ENCODE measurements around the gene TMSB10.
A peak's percentile ranks its signal among the peaks of the same experiment; 100 is the strongest.
"Not testable (repeated sequence)": the region's sequence is repeated elsewhere in the genome, so short reads cannot be mapped to it uniquely, and the experiment has no call there.

Gene TMSB10

DNA sequence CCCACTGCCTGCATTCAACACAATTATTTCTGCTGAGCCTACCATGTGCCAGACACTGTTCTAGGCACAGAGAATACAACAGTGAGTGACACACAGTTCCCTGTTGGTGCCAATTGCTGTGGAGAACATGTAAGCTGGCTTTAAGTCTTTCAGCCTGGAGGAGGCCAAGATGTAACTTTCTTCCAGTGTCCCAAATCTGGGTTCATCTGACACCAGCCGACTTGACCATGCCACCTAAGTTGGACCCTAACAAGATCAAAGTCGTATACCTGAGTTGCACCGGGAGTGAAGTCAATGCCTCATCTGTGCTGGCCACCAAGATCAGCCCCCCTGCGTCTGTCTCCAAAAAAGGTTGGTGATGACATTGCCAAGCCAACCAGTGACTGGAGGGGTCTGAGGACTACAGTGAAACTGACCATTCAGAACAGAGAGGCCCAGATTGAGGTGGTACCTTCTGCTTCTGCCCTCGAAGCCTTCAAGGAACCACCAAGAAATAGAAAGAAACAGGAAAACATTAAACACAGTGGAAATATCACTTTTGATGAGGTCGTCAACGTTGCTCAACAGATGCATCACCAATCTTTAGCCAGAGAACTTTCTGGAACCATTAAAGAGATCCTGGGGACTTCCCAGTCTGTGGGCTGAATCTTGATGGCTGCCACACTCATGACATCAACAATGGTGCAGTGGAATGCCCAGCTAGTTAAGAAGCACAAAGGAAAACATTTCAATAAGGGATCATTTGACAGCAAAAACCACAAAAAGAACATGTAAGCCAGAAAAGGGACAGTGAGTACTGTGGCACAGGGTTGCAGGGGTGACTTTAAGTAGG is 30.9 kb upstream of the TMSB10 start:
- ChIA-PET POLR2A (no interaction called here), CTCF (interaction anchor here (0.6 to 2.8 kb wide), 4 partner anchors 7 to 377 kb away, joined by 3 to 8 read pairs (median 3); no protein-coding TSS in a partner anchor)
- H3K9me3 ChIP-seq (ENCODE audit: control insufficient read depth, insufficient read depth, low read depth, low read length), result no peaks in the 10 kb centered on the region
- no peak overlapping the region for H3K27ac ChIP-seq (ENCODE audit: extremely low read depth, low read depth, low read length)
- TF ChIP-seq ZNF248 (tag by site-specific recombination; IDR thresholded peaks at IDR 0.05) (no peak), ZIC2 (tag by site-specific recombination; IDR thresholded peaks at IDR 0.05) (no peak), ZNF404 (tag by site-specific recombination; IDR thresholded peaks at IDR 0.05) (no peak)
- H3K4me1 ChIP-seq (ENCODE audit: control insufficient read depth, insufficient read depth, low read length), result no peaks in the 10 kb centered on the region
- H3K4me3 ChIP-seq (ENCODE audit: low read depth, low read length), result no peak overlapping the region
- H3K36me3 ChIP-seq (ENCODE audit: control insufficient read depth in 2 of 2, insufficient read depth in 1 of 2, low read length in 2 of 2), result no peaks in the 10 kb centered on the region

DNA sequence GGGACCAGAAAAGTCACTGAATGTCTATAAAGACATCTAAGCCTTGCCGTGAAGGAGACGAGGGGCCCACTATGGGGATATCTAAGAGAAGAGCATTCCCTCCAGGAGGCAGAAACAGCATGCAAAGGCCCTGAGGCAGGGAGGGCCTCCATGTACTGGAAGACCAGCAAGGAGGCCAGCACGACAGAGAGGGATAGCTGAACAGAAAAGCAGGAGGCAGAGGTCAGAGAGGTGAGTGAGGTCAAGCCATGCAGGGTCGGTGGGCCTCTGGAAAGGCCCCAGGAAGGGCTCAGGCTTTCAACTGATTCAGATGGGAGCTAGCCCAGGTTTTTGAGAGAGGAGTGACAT is 30.3 kb upstream of the TMSB10 start:
- no peak overlapping the region for H3K27ac ChIP-seq (ENCODE audit: extremely low read depth, low read depth, low read length)
- no peak overlapping the region for H3K4me3 ChIP-seq (ENCODE audit: low read depth, low read length)
- ChIA-PET CTCF (interaction anchor here (2.8 kb wide), 1 partner anchor 17 kb away, joined by 8 read pairs; no protein-coding TSS in a partner anchor), POLR2A (interaction anchor here (0.6 kb wide), 1 partner anchor 13 kb away, joined by 3 read pairs; no protein-coding TSS in a partner anchor)
- no peaks in the 10 kb centered on the region for H3K4me1 ChIP-seq (ENCODE audit: control insufficient read depth, insufficient read depth, low read length)
- no peaks in the 10 kb centered on the region for H3K9me3 ChIP-seq (ENCODE audit: control insufficient read depth, insufficient read depth, low read depth, low read length)
- no peak for TF ChIP-seq ZFP3 (tag by site-specific recombination; IDR thresholded peaks at IDR 0.05; ENCODE audit: low read depth)
- TF ChIP-seq ZNF623 (tag by site-specific recombination; IDR thresholded peaks at IDR 0.05), result peak; percentile 81
- no peaks in the 10 kb centered on the region for H3K36me3 ChIP-seq (ENCODE audit: control insufficient read depth in 2 of 2, insufficient read depth in 1 of 2, low read length in 2 of 2)

DNA sequence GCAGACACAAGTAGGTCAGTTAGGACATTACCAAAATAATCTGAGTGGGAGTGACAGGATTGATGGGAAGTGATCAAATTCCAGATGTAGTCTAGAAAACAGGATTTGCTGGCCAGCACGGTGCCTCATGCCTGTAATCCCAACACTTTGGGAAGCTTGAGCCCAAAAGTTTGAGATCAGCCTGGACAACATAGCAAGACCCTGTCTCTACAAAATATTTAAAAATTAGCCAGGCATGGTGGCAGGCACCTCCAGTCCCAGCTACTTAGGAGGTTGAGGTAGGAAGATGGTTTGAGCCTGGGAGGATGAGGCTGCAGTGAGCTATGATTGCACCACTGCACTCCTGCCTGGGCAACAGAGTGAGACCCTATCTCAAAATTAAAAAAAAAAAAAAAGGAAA is 29.8 kb upstream of the TMSB10 start:
- H3K27ac ChIP-seq (ENCODE audit: extremely low read depth, low read depth, low read length); H3K4me1 ChIP-seq (ENCODE audit: control insufficient read depth, insufficient read depth, low read length); H3K36me3 ChIP-seq (ENCODE audit: control insufficient read depth in 2 of 2, insufficient read depth in 1 of 2, low read length in 2 of 2); H3K4me3 ChIP-seq (ENCODE audit: low read depth, low read length); H3K9me3 ChIP-seq (ENCODE audit: control insufficient read depth, insufficient read depth, low read depth, low read length): not testable (repeated sequence)
- ChIA-PET CTCF (interaction anchor here (1.4 to 2.8 kb wide), 2 partner anchors 18 to 50 kb away, joined by 3 to 8 read pairs; no protein-coding TSS in a partner anchor), POLR2A (interaction anchor here (0.6 kb wide), 1 partner anchor 12 kb away, joined by 3 read pairs; no protein-coding TSS in a partner anchor)
- 0 out of 2 replicates have a peak, but pooled peaks have one; percentile 75 for TF ChIP-seq ZNF121 (tag by site-specific recombination; IDR thresholded peaks at IDR 0.05)

DNA sequence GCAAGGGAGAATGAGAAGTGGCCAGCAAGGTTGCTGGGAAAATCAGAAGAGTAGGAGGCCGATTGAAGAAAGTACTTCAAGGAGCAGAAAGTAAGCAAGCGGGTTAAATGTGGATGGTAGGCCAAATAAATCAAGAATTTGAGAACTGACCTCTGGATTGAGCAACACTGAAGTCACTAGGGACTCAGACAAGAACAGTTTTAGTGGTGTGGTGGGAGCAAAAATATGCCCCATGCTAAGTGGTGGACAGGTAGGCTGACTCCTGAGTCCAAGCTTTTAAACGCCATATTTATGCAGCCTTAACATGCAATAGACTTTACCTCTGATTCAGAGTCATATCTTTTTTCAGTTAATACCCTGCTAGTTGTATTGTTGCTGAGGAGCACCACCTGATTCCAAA is 29.1 kb upstream of the TMSB10 start:
- Histone ChIP-seq H3K36me3 (ENCODE audit: control insufficient read depth in 2 of 2, insufficient read depth in 1 of 2, low read length in 2 of 2) (no peaks in the 10 kb centered on the region), H3K4me1 (ENCODE audit: control insufficient read depth, insufficient read depth, low read length) (no peaks in the 10 kb centered on the region), H3K4me3 (ENCODE audit: low read depth, low read length) (no peak overlapping the region), H3K27ac (ENCODE audit: extremely low read depth, low read depth, low read length) (no peak overlapping the region), H3K9me3 (ENCODE audit: control insufficient read depth, insufficient read depth, low read depth, low read length) (no peaks in the 10 kb centered on the region)
- TF ChIP-seq ZNF747 (tag by site-specific recombination; IDR thresholded peaks at IDR 0.05) (no peak), ZNF211 (tag by site-specific recombination; IDR thresholded peaks at IDR 0.05; ENCODE audit: low read depth) (no peak), ZNF677 (tag by site-specific recombination; IDR thresholded peaks at IDR 0.05) (peak; percentile 94), ZNF311 (tag by site-specific recombination; IDR thresholded peaks at IDR 0.05; ENCODE audit: borderline replicate concordance) (no peak)
- ChIA-PET CTCF (interaction anchor here (1.4 to 2.8 kb wide), 2 partner anchors 19 to 50 kb away, joined by 3 to 8 read pairs; no protein-coding TSS in a partner anchor), POLR2A (interaction anchor here (0.7 kb wide), 1 partner anchor 29 kb away, joined by 3 read pairs; the partner anchor contains the start of gene TMSB10)

DNA sequence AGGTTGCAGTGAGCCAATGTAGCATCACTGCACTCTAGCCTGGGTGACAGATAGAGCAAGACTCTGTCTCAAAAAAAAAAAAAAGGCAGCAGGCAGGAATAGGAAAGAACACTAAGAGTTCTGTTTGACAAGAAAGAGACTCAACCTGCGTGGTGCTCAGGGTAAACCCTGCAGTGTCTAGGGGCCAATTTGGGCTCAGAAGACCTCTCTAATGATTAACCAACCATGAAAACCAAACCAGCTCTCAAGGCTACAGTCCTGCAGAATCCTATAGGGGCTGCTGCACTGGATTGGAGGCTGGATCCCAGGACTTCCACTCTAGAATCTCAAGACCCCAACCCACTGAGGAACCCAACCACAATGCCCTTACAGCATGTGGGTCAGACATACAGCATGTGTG is 27.0 kb upstream of the TMSB10 start:
- CTCF ChIA-PET, result no interaction called here
- Histone ChIP-seq H3K36me3 (ENCODE audit: control insufficient read depth in 2 of 2, insufficient read depth in 1 of 2, low read length in 2 of 2) (no peaks in the 10 kb centered on the region), H3K27ac (ENCODE audit: extremely low read depth, low read depth, low read length) (no peak overlapping the region), H3K9me3 (ENCODE audit: control insufficient read depth, insufficient read depth, low read depth, low read length) (no peaks in the 10 kb centered on the region), H3K4me3 (ENCODE audit: low read depth, low read length) (no peak overlapping the region), H3K4me1 (ENCODE audit: control insufficient read depth, insufficient read depth, low read length) (no peaks in the 10 kb centered on the region)
- POLR2A ChIA-PET, result no interaction called here
- TF ChIP-seq TRIM28 (IDR thresholded peaks at IDR 0.05; ENCODE audit: borderline replicate concordance, low read length), result no peak

All from HEK293 (cell line).